Embryonic facial prominence (tissue), 1 donor: ENCODE measurements around the gene PAQR9.

Experiments
- DNase-seq: peaks from one replicate; pipeline ENCODE4 v3.0.0-alpha.2; 2016; ENCODE audit errors: extremely low spot score

The PAQR9 gene

GRCh38 chr3:142950972-142951371 is 12.5 kb downstream of the PAQR9 start:
- DNase-seq = no peak

GRCh38 chr3:142947799-142948575 is 15.5 kb downstream of the PAQR9 start:
- DNase-seq = no peak

GRCh38 chr3:142947352-142947751 is 16.1 kb downstream of the PAQR9 start:
- no peak for DNase-seq

- DNase-seq = no peak
These were observed 16.6 kb downstream of the PAQR9 start for GRCh38 chr3:142946861-142947260.

- DNase-seq = no peak
These were observed 18.5 kb downstream of the PAQR9 start for GRCh38 chr3:142945023-142945422.

GRCh38 chr3:142944342-142944741 is 19.1 kb downstream of the PAQR9 start:
- no peak for DNase-seq

GRCh38 chr3:142943870-142944269 is 19.6 kb downstream of the PAQR9 start:
- DNase-seq = no peak

GRCh38 chr3:142943349-142943748 is 20.1 kb downstream of the PAQR9 start:
- DNase-seq = no peak

- no peak for DNase-seq
These were observed 21.9 kb downstream of the PAQR9 start for GRCh38 chr3:142941373-142942123.

GRCh38 chr3:142940472-142940871 is 23.0 kb downstream of the PAQR9 start:
- DNase-seq = no peak

- DNase-seq = no peak
These were observed 23.5 kb downstream of the PAQR9 start for GRCh38 chr3:142940000-142940399.

- DNase-seq = no peak
These were observed 27.5 kb downstream of the PAQR9 start for GRCh38 chr3:142935963-142936362.

GRCh38 chr3:142934887-142935269 is 28.6 kb downstream of the PAQR9 start:
- no peak for DNase-seq

- DNase-seq = no peak
These were observed 29.2 kb downstream of the PAQR9 start for GRCh38 chr3:142934128-142934886.

- no peak for DNase-seq
These were observed 32.3 kb downstream of the PAQR9 start for GRCh38 chr3:142931222-142931621.

GRCh38 chr3:142930463-142930862 is 33.0 kb downstream of the PAQR9 start:
- no peak for DNase-seq

GRCh38 chr3:142929890-142930289 is 33.6 kb downstream of the PAQR9 start:
- DNase-seq = no peak

- no peak for DNase-seq
These were observed 34.4 kb downstream of the PAQR9 start for GRCh38 chr3:142929109-142929508.

- DNase-seq = no peak
These were observed 37.0 kb downstream of the PAQR9 start for GRCh38 chr3:142926368-142926944.

- no peak for DNase-seq
These were observed 38.3 kb downstream of the PAQR9 start for GRCh38 chr3:142925140-142925539.

- DNase-seq = no peak
These were observed 39.8 kb downstream of the PAQR9 start for GRCh38 chr3:142923694-142924093.

- DNase-seq = no peak
These were observed 46.9 kb downstream of the PAQR9 start for GRCh38 chr3:142916605-142917004.
